H1 (cell line): ENCODE results near the gene ARSB. TPM values are rescaled to one million over a fixed set of nuclear protein-coding genes. Genes with fewer than 3 reads are reported as not detected.

Experiments used
- CTCF ChIA-PET: fragments of 300-600 bp; sonication (Branson Sonifier 250); formaldehyde crosslinking; loops from one replicate; lab custom pipeline; 2021; ENCODE audit not compliant: partially characterized antibody; lab: Charles Lee
- POLR2A ChIA-PET: fragments of 300-600 bp; sonication (Branson Sonifier 250); formaldehyde crosslinking; loops from one replicate; lab custom pipeline; 2021; ENCODE audit warnings: inconsistent platforms; ENCODE audit not compliant: partially characterized antibody; lab: Charles Lee
- DNase-seq, 2 experiments: peaks; one replicate each; pipeline versions ENCODE4 v3.0.0 to v3.0.0-alpha.2; 2010 to 2022; ENCODE audit warnings: low spot score in 2 of 2, low read depth in 1 of 2, mixed read lengths in 1 of 2
- FAIRE-seq: peaks from 2 replicates; lab custom pipeline; 2011; peaks lifted over from hg19 to GRCh38; lab: Jason Lieb, UNC
- H2AFZ ChIP-seq: 2 replicates; pipeline ENCODE4 v1.8.1; 2012; ENCODE audit warnings: low read length, inconsistent platforms
- H2AK5ac ChIP-seq: 2 replicates; pipeline ENCODE4 v1.6.1; 2013; ENCODE audit warnings: low read depth, low read length
- H2BK120ac ChIP-seq: replicated peaks from 2 replicates; pipeline ENCODE3; 2013; ENCODE audit warnings: low read depth, low read length, inconsistent platforms
- H2BK12ac ChIP-seq: 2 replicates; pipeline ENCODE4 v1.6.1; 2013; ENCODE audit warnings: low read depth, low read length
- H2BK15ac ChIP-seq: 2 replicates; pipeline ENCODE4 v1.6.1; 2013; ENCODE audit warnings: low read length
- H2BK20ac ChIP-seq: 2 replicates; pipeline ENCODE4 v1.6.1; 2013; ENCODE audit warnings: low read length
- H2BK5ac ChIP-seq: 2 replicates; pipeline ENCODE4 v1.6.1; 2013; ENCODE audit warnings: low read depth, low read length
- H3K14ac ChIP-seq: 2 replicates; pipeline ENCODE4 v1.6.1; 2013; ENCODE audit warnings: inconsistent platforms; ENCODE audit not compliant: insufficient read length
- H3K18ac ChIP-seq: 2 replicates; pipeline ENCODE4 v1.6.1; 2013; ENCODE audit warnings: low read length; ENCODE audit errors: extremely low read depth
- H3K23ac ChIP-seq: 2 replicates; pipeline ENCODE4 v1.6.1; 2013; ENCODE audit warnings: inconsistent platforms; ENCODE audit not compliant: insufficient read length
- H3K23me2 ChIP-seq: 2 replicates; pipeline ENCODE4 v1.6.1; 2013; ENCODE audit warnings: low read depth, low read length
- H3K27ac ChIP-seq: 2 replicates; pipeline ENCODE4 v1.6.1; 2011; ENCODE audit warnings: low read depth, low read length, inconsistent platforms
- H3K27me3 ChIP-seq, 4 experiments: replicated peaks in 1 of 4; 1 replicate in 1 of 4; 2 replicates in 3 of 4; pipeline versions ENCODE4 v1.6.1 to v1.8.1; 2011 to 2013; ENCODE audit warnings: low read length in 3 of 4, mild to moderate bottlenecking in 3 of 4, inconsistent platforms in 2 of 4, mixed read lengths in 2 of 4, moderate library complexity in 1 of 4; ENCODE audit not compliant: control insufficient read depth in 3 of 4, insufficient read depth in 3 of 4; ENCODE audit errors: extremely low read depth in 1 of 4
- H3K36me3 ChIP-seq, 4 experiments: 2 replicates each; pipeline versions ENCODE4 v1.6.1 to v1.8.1; 2011 to 2013; ENCODE audit warnings: mild to moderate bottlenecking in 4 of 4, low read length in 3 of 4, moderate library complexity in 2 of 4, control low read depth in 1 of 4, inconsistent platforms in 1 of 4; ENCODE audit not compliant: insufficient read depth in 4 of 4, control insufficient read depth in 2 of 4
- H3K4ac ChIP-seq: replicated peaks from 2 replicates; pipeline ENCODE3; 2013; ENCODE audit warnings: low read length, low read depth, mixed read lengths, inconsistent platforms; ENCODE audit not compliant: insufficient read length
- H3K4me1 ChIP-seq, 4 experiments: replicated peaks in 1 of 4; 1 replicate in 1 of 4; 2 replicates in 3 of 4; pipeline versions ENCODE4 v1.6.1 to v1.8.1; 2011 to 2013; ENCODE audit warnings: low read length in 3 of 4, inconsistent platforms in 2 of 4, mixed read lengths in 1 of 4; ENCODE audit not compliant: insufficient read depth in 4 of 4, control insufficient read depth in 3 of 4
- H3K4me2 ChIP-seq, 2 experiments: 2 replicates each; pipeline versions ENCODE4 v1.6.1 to v1.8.1; 2011 to 2013; ENCODE audit warnings: low read depth in 2 of 2, low read length in 2 of 2, control low read depth in 1 of 2, inconsistent platforms in 1 of 2, mild to moderate bottlenecking in 1 of 2; ENCODE audit not compliant: insufficient read depth in 1 of 2
- H3K4me3 ChIP-seq, 4 experiments: fragments of 200-600, 300-600 bp in 1 of 4; sonication (generic), shearing (Covaris generic), sonication (Bioruptor Twin) in 1 of 4; 2 replicates each; pipeline versions ENCODE4 v1.5.1 to v1.8.1; 2011 to 2016; ENCODE audit warnings: low read length in 4 of 4, low read depth in 3 of 4, control low read depth in 2 of 4, inconsistent platforms in 2 of 4, mild to moderate bottlenecking in 2 of 4, mixed read lengths in 1 of 4, moderate library complexity in 1 of 4; ENCODE audit not compliant: insufficient read depth in 2 of 4; ENCODE audit errors: extremely low read depth in 1 of 4
- H3K56ac ChIP-seq: replicated peaks from 2 replicates; pipeline ENCODE3; 2013; ENCODE audit warnings: low read depth, mild to moderate bottlenecking, mixed read lengths, low read length, inconsistent platforms; ENCODE audit not compliant: insufficient read length
- H3K79me1 ChIP-seq: 2 replicates; pipeline ENCODE4 v1.6.1; 2013; ENCODE audit warnings: low read depth, low read length, control low read depth
- H3K79me2 ChIP-seq, 2 experiments: 2 replicates each; pipeline versions ENCODE4 v1.6.1 to v1.8.1; 2012 to 2013; ENCODE audit warnings: low read length in 2 of 2, mild to moderate bottlenecking in 2 of 2, inconsistent platforms in 1 of 2; ENCODE audit not compliant: insufficient read depth in 2 of 2, control insufficient read depth in 1 of 2
- H3K9ac ChIP-seq, 4 experiments: replicated peaks in 1 of 4; 1 replicate in 1 of 4; 2 replicates in 3 of 4; pipeline versions ENCODE4 v1.6.1 to v1.8.1; 2011 to 2013; ENCODE audit warnings: low read depth in 3 of 4, low read length in 3 of 4, control low read depth in 2 of 4, mild to moderate bottlenecking in 2 of 4, moderate library complexity in 2 of 4, inconsistent platforms in 1 of 4; ENCODE audit errors: extremely low read depth in 1 of 4
- H3K9me3 ChIP-seq, 2 experiments: 2 replicates each; pipeline versions ENCODE4 v1.6.1 to v1.8.1; 2012 to 2013; ENCODE audit warnings: mild to moderate bottlenecking in 2 of 2, moderate library complexity in 2 of 2, control low read depth in 1 of 2, inconsistent platforms in 1 of 2, low read depth in 1 of 2, low read length in 1 of 2, mixed read lengths in 1 of 2; ENCODE audit not compliant: insufficient read depth in 2 of 2
- H4K20me1 ChIP-seq, 2 experiments: replicated peaks in 1 of 2; 2 replicates each; pipeline versions ENCODE3 to v1.8.1; 2011 to 2013; ENCODE audit warnings: inconsistent platforms in 2 of 2, low read length in 2 of 2, mild to moderate bottlenecking in 1 of 2; ENCODE audit not compliant: insufficient read depth in 2 of 2, control insufficient read depth in 1 of 2
- H4K5ac ChIP-seq: 2 replicates; pipeline ENCODE4 v1.6.1; 2013; ENCODE audit warnings: low read length, low read depth, mixed read lengths, inconsistent platforms; ENCODE audit not compliant: insufficient read length
- H4K8ac ChIP-seq: 2 replicates; pipeline ENCODE4 v1.8.0; 2013; ENCODE audit warnings: mild to moderate bottlenecking, moderate library complexity, low read length, inconsistent platforms; ENCODE audit not compliant: insufficient read depth; ENCODE audit errors: extremely low read depth
- H4K91ac ChIP-seq: replicated peaks from 2 replicates; pipeline ENCODE3; 2013; ENCODE audit warnings: low read length, mixed read lengths, inconsistent platforms; ENCODE audit not compliant: insufficient read length
- BACH1 ChIP-seq: IDR thresholded peaks from 2 replicates; pipeline ENCODE4 v1.6.1; 2012; ENCODE audit warnings: low read length, improper control_type of control experiment
- GABPA ChIP-seq: IDR thresholded peaks from 2 replicates; pipeline ENCODE4 v1.6.1; 2011; ENCODE audit warnings: mild to moderate bottlenecking, low read length, moderate library complexity, borderline replicate concordance; ENCODE audit not compliant: insufficient read depth
- HDAC2 ChIP-seq, 2 experiments: fragments of 300-600 bp in 1 of 2; sonication (generic) in 1 of 2; IDR thresholded peaks; 2 replicates each; pipeline ENCODE4 v1.6.1; 2011 to 2012; ENCODE audit warnings: low read depth in 2 of 2, low read length in 2 of 2, mild to moderate bottlenecking in 2 of 2, moderate library complexity in 2 of 2, borderline replicate concordance in 1 of 2, inconsistent platforms in 1 of 2
- JUN ChIP-seq: IDR thresholded peaks from 2 replicates; pipeline ENCODE4 v1.6.1; 2011; ENCODE audit warnings: low read depth, mild to moderate bottlenecking, improper control_type of control experiment, low read length
- KDM1A ChIP-seq: fragments of 200-600, 300-600 bp; sonication (generic); IDR thresholded peaks from 2 replicates; pipeline ENCODE4 v1.7.1; 2016; ENCODE audit warnings: mild to moderate bottlenecking, low read length, borderline replicate concordance
- MAFK ChIP-seq: IDR thresholded peaks from 2 replicates; pipeline ENCODE4 v1.6.1; 2012; ENCODE audit warnings: low read depth, mild to moderate bottlenecking, improper control_type of control experiment, low read length
- POLR2AphosphoS5 ChIP-seq: IDR thresholded peaks from 2 replicates; pipeline ENCODE4 v1.6.1; 2011; ENCODE audit warnings: low read depth, low read length
- RBBP5 ChIP-seq: IDR thresholded peaks from 2 replicates; pipeline ENCODE4 v1.7.1; 2012; ENCODE audit warnings: low read depth, mild to moderate bottlenecking, inconsistent platforms, low read length, moderate library complexity, borderline replicate concordance
- SP1 ChIP-seq: IDR thresholded peaks from 2 replicates; pipeline ENCODE4 v1.6.1; 2011; ENCODE audit warnings: low read depth, low read length
- SUZ12 ChIP-seq: fragments of 200-600 bp; sonication (generic); IDR thresholded peaks from 2 replicates; pipeline ENCODE4 v1.6.1; 2012; ENCODE audit warnings: mild to moderate bottlenecking, inconsistent platforms, low read length, moderate library complexity, mixed read lengths
- YY1 ChIP-seq: IDR thresholded peaks from 2 replicates; pipeline ENCODE4 v1.6.1; 2011; ENCODE audit warnings: low read depth, mild to moderate bottlenecking, low read length
- WGBS, 2 experiments: shearing (Covaris generic) in 1 of 2; methylation state at CpG; one replicate each; pipeline versions ENCODE4 v1.1.6 to v1.1.7; 2013 to 2015; ENCODE audit warnings: low lambda C conversion rate in 2 of 2, mixed read lengths in 2 of 2, inconsistent platforms in 1 of 2, low coverage in 1 of 2, missing lambda C conversion rate in 1 of 2; ENCODE audit not compliant: insufficient replicate concordance in 2 of 2, insufficient coverage in 1 of 2, insufficient read length in 1 of 2; ENCODE audit errors: extremely low coverage in 1 of 2, missing lambda C conversion rate in 1 of 2; 5-methylcytosine and 5-hydroxymethylcytosine counted together
- polyA plus RNA-seq, 7 experiments: library from polyadenylated mRNA; depleted of rRNA in 3 of 7; stranded (reverse) in 5 of 7; unstranded in 2 of 7; fragments of >200 nt in 5 of 7; fragments of 200-250 nt in 2 of 7; gene quantifications; 1 replicate in 5 of 7; 2 replicates in 1 of 7; 4 replicates in 1 of 7; pipeline versions ENCODE4 v1.2.1 to v1.2.3, GENCODE V29; 2011 to 2013; ENCODE audit warnings: missing spikeins in 2 of 7, mixed read lengths in 2 of 7
- total RNA-seq: library from RNA; stranded (reverse); fragmentation: NEBNext Ultra II Directional; extraction: Animal tissue kit (Norgen Biotek cat#: 25700); gene quantifications from 2 replicates; pipeline ENCODE4 v1.2.1, GENCODE V29; 2021

ARSB gene
- total and polyA plus RNA-seq, 2 of the 8 experiments (the other 6 are each of a cell fraction or from before 2014, with no cell fraction given) = 6.4 to 13.9 TPM

GRCh38 chr5:78801413-78801812, 183.7 kb downstream of the ARSB start:
- H3K23me2 ChIP-seq = no peaks in the 10 kb centered on the region
- TF ChIP-seq SUZ12 (no peak), POLR2AphosphoS5 (no peak), JUN (no peak), GABPA (no peak), HDAC2 (IDR thresholded peaks at IDR 0.05; ENCODE audit: borderline replicate concordance in 1 of 2, low read depth in 2 of 2, low read length in 2 of 2) (no peak), YY1 (no peak), BACH1 (no peak), KDM1A (no peak), RBBP5 (no peak), SP1 (no peak), MAFK (no peak)
- TF ChIP-seq, all 59 proteins: peak for 0
- Histone ChIP-seq H3K9ac (no peak overlapping the region; a peak in 1 of 7 replicates), H2AFZ (no peak overlapping the region), H3K79me1 (no peaks in the 10 kb centered on the region), H3K18ac (no peak overlapping the region), H3K56ac (no peak overlapping the region), H2BK5ac (no peak overlapping the region), H3K27me3 (no peaks in the 10 kb centered on the region), H3K23ac (no peak overlapping the region), H3K79me2 (no peaks in the 10 kb centered on the region; a peak in 1 of 4 replicates), H4K91ac (no peak overlapping the region), H3K9me3 (peaks cover 6 to 8% of the 10 kb centered on the region in 2 experiments; a peak in 3 of 4 replicates), H4K20me1 (no peaks in the 10 kb centered on the region), H2BK12ac (no peak overlapping the region), H3K4me3 (no peak overlapping the region), H2BK20ac (no peak overlapping the region), H2BK120ac (no peak overlapping the region), H4K5ac (no peak overlapping the region), H4K8ac (no peak overlapping the region), H2AK5ac (no peak overlapping the region), H3K4me2 (no peak overlapping the region), H3K14ac (no peak overlapping the region), H3K36me3 (no peaks in the 10 kb centered on the region), H3K27ac (no peak overlapping the region), H3K4ac (no peak overlapping the region), H3K4me1 (no peaks in the 10 kb centered on the region), H2BK15ac (no peak overlapping the region)
- CTCF ChIA-PET = no interaction called here
- POLR2A ChIA-PET = no interaction called here
- FAIRE-seq = no peak
- WGBS, 2 experiments = 88% methylated on average over 8 of the region's 8 CpGs; no CpG with 5 or more reads in 1 of the 2 experiments
- DNase-seq = no peak
